HepG2 (cell line): ENCODE measurements around the gene TRMT112. TPM values are rescaled to one million over a fixed set of nuclear protein-coding genes. Genes with fewer than 3 reads are reported as not detected.

ENCODE experiments used
- EEA1 ChIP-seq: sonication (generic); formaldehyde crosslinking; IDR thresholded peaks from 2 replicates; pipeline ENCODE4 v1.5.1; 2020; ENCODE audit warnings: mild to moderate bottlenecking, missing genetic modification reagents, borderline replicate concordance
- FOXC1 ChIP-seq: sonication (generic); formaldehyde crosslinking; IDR thresholded peaks from 2 replicates; pipeline ENCODE4 v1.8.0; 2022; ENCODE audit warnings: mild to moderate bottlenecking, missing genetic modification reagents, borderline replicate concordance
- GFI1 ChIP-seq: sonication (generic); formaldehyde crosslinking; IDR thresholded peaks from 2 replicates; pipeline ENCODE4 v1.5.0; 2020; ENCODE audit warnings: missing genetic modification reagents, mild to moderate bottlenecking, borderline replicate concordance
- SIN3B ChIP-seq: fragments of 150-350 bp; IDR thresholded peaks from 2 replicates; pipeline ENCODE4 v1.6.1; 2014; ENCODE audit warnings: low read length
- SKI ChIP-seq: fragments of 450-650 bp; IDR thresholded peaks from one replicate; pipeline ENCODE4 v1.6.1; 2018; ENCODE audit warnings: mild to moderate bottlenecking; ENCODE audit not compliant: partially characterized antibody
- SMAD1 ChIP-seq: sonication (generic); formaldehyde crosslinking; IDR thresholded peaks from 2 replicates; pipeline ENCODE4 v1.4.0; 2020; ENCODE audit warnings: missing genetic modification reagents, low read depth, mild to moderate bottlenecking, borderline replicate concordance
- SOX13 ChIP-seq, 3 experiments: fragments of 450-650 bp in 1 of 3; sonication (generic) in 1 of 3; formaldehyde crosslinking in 1 of 3; IDR thresholded peaks in 2 of 3; conservative IDR thresholded peaks in 1 of 3; 2 replicates each; pipeline versions ENCODE4 v1.5.0 to v1.6.1; 2016 to 2020; ENCODE audit warnings: antibody characterized with exemption in 1 of 3, mild to moderate bottlenecking in 1 of 3, missing compliant biosample characterization in 1 of 3, missing genetic modification reagents in 1 of 3, moderate library complexity in 1 of 3
- SP1 ChIP-seq, 2 experiments: fragments of 450-650 bp in 1 of 2; sonication (generic) in 1 of 2; formaldehyde crosslinking in 1 of 2; IDR thresholded peaks; 2 replicates each; pipeline versions ENCODE4 v1.4.0 to v1.6.1; 2016 to 2020; ENCODE audit warnings: missing genetic modification reagents in 1 of 2
- ZKSCAN5 ChIP-seq: sonication (generic); formaldehyde crosslinking; IDR thresholded peaks from 2 replicates; pipeline ENCODE4 v1.5.1; 2020; ENCODE audit warnings: mild to moderate bottlenecking, missing genetic modification reagents
- ZNF24 ChIP-seq: fragments of 450-650 bp; IDR thresholded peaks from 2 replicates; pipeline ENCODE4 v1.6.1; 2017; ENCODE audit warnings: antibody characterized with exemption, mild to moderate bottlenecking
- ZNF598 ChIP-seq: sonication (generic); formaldehyde crosslinking; IDR thresholded peaks from 2 replicates; pipeline ENCODE4 v1.5.1; 2020; ENCODE audit warnings: mild to moderate bottlenecking, missing genetic modification reagents, borderline replicate concordance
- ZNF737 ChIP-seq: sonication (generic); formaldehyde crosslinking; IDR thresholded peaks from 2 replicates; pipeline ENCODE4 v1.5.0; 2020; ENCODE audit warnings: missing genetic modification reagents, mild to moderate bottlenecking, borderline replicate concordance
- ZNF782 ChIP-seq: sonication (generic); formaldehyde crosslinking; IDR thresholded peaks from 2 replicates; pipeline ENCODE4 v1.4.0; 2020; ENCODE audit warnings: missing genetic modification reagents, mild to moderate bottlenecking, borderline replicate concordance
- ZNF83 ChIP-seq: sonication (generic); formaldehyde crosslinking; IDR thresholded peaks from 2 replicates; pipeline ENCODE4 v1.4.0; 2020; ENCODE audit warnings: missing genetic modification reagents, mild to moderate bottlenecking, borderline replicate concordance
- ZSCAN22 ChIP-seq: sonication (generic); formaldehyde crosslinking; IDR thresholded peaks from 2 replicates; pipeline ENCODE4 v1.4.0; 2020; ENCODE audit warnings: mild to moderate bottlenecking, missing genetic modification reagents
- polyA plus RNA-seq, 8 experiments: library from polyadenylated mRNA; depleted of rRNA in 3 of 8; stranded (reverse) in 7 of 8; unstranded in 1 of 8; fragments of >200 nt; fragmentation: Illumina TruSeq in 4 of 8; extraction: Trizol in 4 of 8; gene quantifications; 2 replicates each; pipeline versions ENCODE4 v1.2.1 to v1.2.3, GENCODE V29; 2011 to 2016; ENCODE audit warnings: low read depth in 4 of 8, missing spikeins in 1 of 8, mixed read lengths in 1 of 8; ENCODE audit not compliant: insufficient read depth in 1 of 8
- total RNA-seq, 5 experiments: library from RNA; depleted of rRNA; stranded (reverse); fragments of >200 nt; fragmentation: Illumina TruSeq; extraction: Trizol; gene quantifications; 2 replicates each; pipeline ENCODE4 v1.2.3, GENCODE V29; 2016; ENCODE audit warnings: low read depth in 1 of 5
- TF ChIP-seq, protein P1 (sequence below): sonication (generic); formaldehyde crosslinking; IDR thresholded peaks from 2 replicates; pipeline ENCODE4 v1.8.1; 2023; ENCODE audit warnings: missing genetic modification reagents, mild to moderate bottlenecking, borderline replicate concordance
- TF ChIP-seq, protein P2 (sequence below): sonication (generic); formaldehyde crosslinking; IDR thresholded peaks from 2 replicates; pipeline ENCODE4 v1.4.0; 2020; ENCODE audit warnings: missing genetic modification reagents
- TF ChIP-seq, protein P3 (sequence below): sonication (generic); formaldehyde crosslinking; conservative IDR thresholded peaks from 2 replicates; pipeline ENCODE4 v1.4.0; 2020; ENCODE audit warnings: missing genetic modification reagents
- TF ChIP-seq, protein P4 (sequence below): IDR thresholded peaks from 2 replicates; pipeline ENCODE4 v1.6.1; 2016; ENCODE audit warnings: mild to moderate bottlenecking, missing biosample characterization, missing genetic modification reagents

TRMT112 gene
- total and polyA plus RNA-seq, 2 of the 13 experiments (the other 11 are each of a cell fraction or from before 2014, with no cell fraction given), result 186 to 409 TPM

DNA sequence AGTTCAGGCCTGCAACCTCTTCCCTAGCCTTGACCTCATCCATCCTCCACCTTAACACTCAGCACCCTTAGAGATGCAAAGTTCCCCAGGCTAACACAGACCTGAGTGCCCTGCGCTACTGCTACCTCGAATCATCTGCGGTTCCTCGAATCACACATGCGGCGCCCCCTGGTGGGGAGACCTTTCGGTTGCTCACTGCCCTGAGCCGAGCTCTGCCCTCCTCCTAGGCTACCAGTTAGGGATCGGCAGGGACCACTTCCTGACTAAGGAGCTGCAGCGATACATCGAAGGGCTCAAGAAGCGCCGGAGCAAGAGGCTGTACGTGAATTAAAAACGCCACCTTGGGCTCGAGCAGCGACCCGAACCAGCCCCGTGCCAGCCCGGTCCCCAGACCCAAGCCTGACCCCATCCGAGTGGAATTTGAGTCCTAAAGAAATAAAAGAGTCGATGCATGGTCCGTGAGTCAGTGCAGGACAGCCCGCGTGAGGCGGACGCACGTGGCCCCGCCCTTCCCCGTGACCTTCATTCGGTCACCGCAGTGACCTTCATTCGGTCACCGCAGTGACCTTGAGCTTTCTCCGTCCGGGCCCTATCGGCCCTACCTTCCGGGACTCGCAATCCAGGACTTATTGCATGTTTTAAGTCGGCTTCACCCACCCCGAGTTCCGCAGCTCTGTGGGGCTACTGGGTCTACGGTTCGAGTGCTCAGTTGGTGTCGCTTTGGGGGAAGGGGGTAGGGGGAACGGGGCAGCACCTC, 12.9 kb downstream of the TRMT112 start (continued):
- no peak for TF ChIP-seq ZNF598
- no peak for TF ChIP-seq EEA1
- TF ChIP-seq SOX13 (IDR thresholded peaks at IDR 0.05), result no peak
- TF ChIP-seq SOX13 (CRISPR knock-in tag; conservative IDR thresholded peaks at IDR 0.05 in 1 of 2, IDR thresholded peaks at IDR 0.05 in 1 of 2), result no peak; a peak in 1 of 4 replicates
- no peak for TF ChIP-seq ZNF737 (CRISPR knock-in tag)
- no peak for TF ChIP-seq GFI1
- TF ChIP-seq, protein P1, sequence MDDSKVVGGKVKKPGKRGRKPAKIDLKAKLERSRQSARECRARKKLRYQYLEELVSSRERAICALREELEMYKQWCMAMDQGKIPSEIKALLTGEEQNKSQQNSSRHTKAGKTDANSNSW, result no peak
- no peak for TF ChIP-seq FOXC1 (CRISPR knock-in tag)
- no peak for TF ChIP-seq SMAD1 (CRISPR knock-in tag)
- peak; percentile 40; the same call in 1 of the 2 replicates for TF ChIP-seq ZNF24
- TF ChIP-seq, protein P2, sequence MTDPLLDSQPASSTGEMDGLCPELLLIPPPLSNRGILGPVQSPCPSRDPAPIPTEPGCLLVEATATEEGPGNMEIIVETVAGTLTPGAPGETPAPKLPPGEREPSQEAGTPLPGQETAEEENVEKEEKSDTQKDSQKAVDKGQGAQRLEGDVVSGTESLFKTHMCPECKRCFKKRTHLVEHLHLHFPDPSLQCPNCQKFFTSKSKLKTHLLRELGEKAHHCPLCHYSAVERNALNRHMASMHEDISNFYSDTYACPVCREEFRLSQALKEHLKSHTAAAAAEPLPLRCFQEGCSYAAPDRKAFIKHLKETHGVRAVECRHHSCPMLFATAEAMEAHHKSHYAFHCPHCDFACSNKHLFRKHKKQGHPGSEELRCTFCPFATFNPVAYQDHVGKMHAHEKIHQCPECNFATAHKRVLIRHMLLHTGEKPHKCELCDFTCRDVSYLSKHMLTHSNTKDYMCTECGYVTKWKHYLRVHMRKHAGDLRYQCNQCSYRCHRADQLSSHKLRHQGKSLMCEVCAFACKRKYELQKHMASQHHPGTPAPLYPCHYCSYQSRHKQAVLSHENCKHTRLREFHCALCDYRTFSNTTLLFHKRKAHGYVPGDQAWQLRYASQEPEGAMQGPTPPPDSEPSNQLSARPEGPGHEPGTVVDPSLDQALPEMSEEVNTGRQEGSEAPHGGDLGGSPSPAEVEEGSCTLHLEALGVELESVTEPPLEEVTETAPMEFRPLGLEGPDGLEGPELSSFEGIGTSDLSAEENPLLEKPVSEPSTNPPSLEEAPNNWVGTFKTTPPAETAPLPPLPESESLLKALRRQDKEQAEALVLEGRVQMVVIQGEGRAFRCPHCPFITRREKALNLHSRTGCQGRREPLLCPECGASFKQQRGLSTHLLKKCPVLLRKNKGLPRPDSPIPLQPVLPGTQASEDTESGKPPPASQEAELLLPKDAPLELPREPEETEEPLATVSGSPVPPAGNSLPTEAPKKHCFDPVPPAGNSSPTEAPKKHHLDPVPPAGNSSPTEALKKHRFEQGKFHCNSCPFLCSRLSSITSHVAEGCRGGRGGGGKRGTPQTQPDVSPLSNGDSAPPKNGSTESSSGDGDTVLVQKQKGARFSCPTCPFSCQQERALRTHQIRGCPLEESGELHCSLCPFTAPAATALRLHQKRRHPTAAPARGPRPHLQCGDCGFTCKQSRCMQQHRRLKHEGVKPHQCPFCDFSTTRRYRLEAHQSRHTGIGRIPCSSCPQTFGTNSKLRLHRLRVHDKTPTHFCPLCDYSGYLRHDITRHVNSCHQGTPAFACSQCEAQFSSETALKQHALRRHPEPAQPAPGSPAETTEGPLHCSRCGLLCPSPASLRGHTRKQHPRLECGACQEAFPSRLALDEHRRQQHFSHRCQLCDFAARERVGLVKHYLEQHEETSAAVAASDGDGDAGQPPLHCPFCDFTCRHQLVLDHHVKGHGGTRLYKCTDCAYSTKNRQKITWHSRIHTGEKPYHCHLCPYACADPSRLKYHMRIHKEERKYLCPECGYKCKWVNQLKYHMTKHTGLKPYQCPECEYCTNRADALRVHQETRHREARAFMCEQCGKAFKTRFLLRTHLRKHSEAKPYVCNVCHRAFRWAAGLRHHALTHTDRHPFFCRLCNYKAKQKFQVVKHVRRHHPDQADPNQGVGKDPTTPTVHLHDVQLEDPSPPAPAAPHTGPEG (CRISPR knock-in tag), result peak; percentile 74
- TF ChIP-seq ZSCAN22, result no peak
- no peak for TF ChIP-seq SKI
- TF ChIP-seq ZKSCAN5, result no peak
- TF ChIP-seq SP1 (IDR thresholded peaks at IDR 0.05), result no peak
- no peak for TF ChIP-seq SP1 (CRISPR knock-in tag; IDR thresholded peaks at IDR 0.05)
- no peak for TF ChIP-seq ZNF83
- TF ChIP-seq SIN3B, result no peak
- TF ChIP-seq, protein P3, sequence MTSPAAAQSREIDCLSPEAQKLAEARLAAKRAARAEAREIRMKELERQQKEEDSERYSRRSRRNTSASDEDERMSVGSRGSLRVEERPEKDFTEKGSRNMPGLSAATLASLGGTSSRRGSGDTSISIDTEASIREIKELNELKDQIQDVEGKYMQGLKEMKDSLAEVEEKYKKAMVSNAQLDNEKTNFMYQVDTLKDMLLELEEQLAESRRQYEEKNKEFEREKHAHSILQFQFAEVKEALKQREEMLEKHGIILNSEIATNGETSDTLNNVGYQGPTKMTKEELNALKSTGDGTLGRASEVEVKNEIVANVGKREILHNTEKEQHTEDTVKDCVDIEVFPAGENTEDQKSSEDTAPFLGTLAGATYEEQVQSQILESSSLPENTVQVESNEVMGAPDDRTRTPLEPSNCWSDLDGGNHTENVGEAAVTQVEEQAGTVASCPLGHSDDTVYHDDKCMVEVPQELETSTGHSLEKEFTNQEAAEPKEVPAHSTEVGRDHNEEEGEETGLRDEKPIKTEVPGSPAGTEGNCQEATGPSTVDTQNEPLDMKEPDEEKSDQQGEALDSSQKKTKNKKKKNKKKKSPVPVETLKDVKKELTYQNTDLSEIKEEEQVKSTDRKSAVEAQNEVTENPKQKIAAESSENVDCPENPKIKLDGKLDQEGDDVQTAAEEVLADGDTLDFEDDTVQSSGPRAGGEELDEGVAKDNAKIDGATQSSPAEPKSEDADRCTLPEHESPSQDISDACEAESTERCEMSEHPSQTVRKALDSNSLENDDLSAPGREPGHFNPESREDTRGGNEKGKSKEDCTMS (CRISPR knock-in tag), result no peak
- no peak for TF ChIP-seq ZNF782
- TF ChIP-seq, protein P4, sequence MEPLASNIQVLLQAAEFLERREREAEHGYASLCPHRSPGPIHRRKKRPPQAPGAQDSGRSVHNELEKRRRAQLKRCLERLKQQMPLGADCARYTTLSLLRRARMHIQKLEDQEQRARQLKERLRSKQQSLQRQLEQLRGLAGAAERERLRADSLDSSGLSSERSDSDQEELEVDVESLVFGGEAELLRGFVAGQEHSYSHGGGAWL (CRISPR knock-in tag), result 0 out of 2 replicates have a peak, but pooled peaks have one; percentile 42
